Endothelial cell of umbilical vein (primary cell): ENCODE results near the gene SAP30L. TPM values are rescaled to one million over a fixed set of nuclear protein-coding genes. Genes with fewer than 3 reads are reported as not detected.

ENCODE experiments used
- BruUV-seq: library from RNA; stranded (reverse); fragments of 400-500 nt; replicated peaks from 2 replicates; lab custom pipeline; 2021; lab: Mats Ljungman, UMichigan
- CTCF ChIA-PET: fragments of 300-600, 350-600 bp; sonication (Branson Sonifier 250); formaldehyde crosslinking; loops from one replicate; lab custom pipeline; 2021; ENCODE audit warnings: antibody characterized with exemption, inconsistent platforms; lab: Charles Lee
- POLR2A ChIA-PET: fragments of 300-600, 350-600 bp; sonication (Branson Sonifier 250); formaldehyde crosslinking; loops from one replicate; lab custom pipeline; 2021; ENCODE audit warnings: antibody characterized with exemption, inconsistent platforms; lab: Charles Lee
- DNase-seq: peaks from one replicate; pipeline ENCODE4 v3.0.0-alpha.2; 2011; ENCODE audit warnings: low read depth, low spot score
- FAIRE-seq: peaks from 2 replicates; lab custom pipeline; 2011; peaks lifted over from hg19 to GRCh38; lab: Jason Lieb, UNC
- H2AFZ ChIP-seq: 2 replicates; pipeline ENCODE4 v1.6.0; 2012; ENCODE audit warnings: low read depth, low read length, control low read depth, inconsistent platforms
- H3K27ac ChIP-seq: 2 replicates; pipeline ENCODE4 v1.5.1; 2011; ENCODE audit warnings: low read depth, mild to moderate bottlenecking, control low read depth, low read length, moderate library complexity; ENCODE audit not compliant: insufficient read depth
- H3K27me3 ChIP-seq, 2 experiments: 2 replicates each; pipeline versions ENCODE4 v1.6.0 to v1.6.1; 2011; ENCODE audit warnings: low read length in 2 of 2, mixed read lengths in 1 of 2; ENCODE audit not compliant: control insufficient read depth in 2 of 2, insufficient read depth in 2 of 2
- H3K36me3 ChIP-seq, 2 experiments: 2 replicates in 1 of 2; 3 replicates in 1 of 2; pipeline ENCODE4 v1.5.1; 2011; ENCODE audit warnings: low read length in 2 of 2, mild to moderate bottlenecking in 1 of 2, moderate library complexity in 1 of 2; ENCODE audit not compliant: control insufficient read depth in 2 of 2, insufficient read depth in 2 of 2; ENCODE audit errors: extremely low read depth in 1 of 2
- H3K4me1 ChIP-seq: 3 replicates; pipeline ENCODE4 v1.5.1; 2011; ENCODE audit warnings: mild to moderate bottlenecking, low read length; ENCODE audit not compliant: control insufficient read depth, insufficient read depth; ENCODE audit errors: extremely low read depth
- H3K4me2 ChIP-seq: 2 replicates; pipeline ENCODE4 v1.6.1; 2011; ENCODE audit warnings: low read length, control low read depth, mixed read lengths; ENCODE audit not compliant: insufficient read depth
- H3K4me3 ChIP-seq, 3 experiments: fragments of 200-600 bp in 1 of 3; sonication (generic), shearing (Covaris generic) in 1 of 3; replicated peaks in 1 of 3; 2 replicates each; pipeline ENCODE4 v1.5.1; 2011 to 2016; ENCODE audit warnings: control low read depth in 3 of 3, low read length in 3 of 3, mild to moderate bottlenecking in 2 of 3, inconsistent platforms in 1 of 3, low read depth in 1 of 3, moderate library complexity in 1 of 3; ENCODE audit not compliant: insufficient read depth in 1 of 3
- H3K79me2 ChIP-seq: 2 replicates; pipeline ENCODE4 v1.6.0; 2012; ENCODE audit warnings: low read length, inconsistent platforms; ENCODE audit not compliant: control insufficient read depth, insufficient read depth
- H3K9ac ChIP-seq: replicated peaks from 2 replicates; pipeline ENCODE3; 2011; ENCODE audit warnings: low read length, control low read depth; ENCODE audit not compliant: insufficient read depth; ENCODE audit errors: extremely low read depth
- H3K9me1 ChIP-seq: replicated peaks from 3 replicates; pipeline ENCODE4 v1.6.0; 2011; ENCODE audit warnings: mild to moderate bottlenecking, low read length; ENCODE audit not compliant: control insufficient read depth, insufficient read depth; ENCODE audit errors: extremely low read depth
- H3K9me3 ChIP-seq: replicated peaks from 2 replicates; pipeline ENCODE4 v1.5.1; 2012; ENCODE audit warnings: low read length, inconsistent platforms; ENCODE audit not compliant: control insufficient read depth, insufficient read depth
- H4K20me1 ChIP-seq: replicated peaks from 2 replicates; pipeline ENCODE3; 2011; ENCODE audit warnings: mild to moderate bottlenecking, low read length; ENCODE audit not compliant: control insufficient read depth, insufficient read depth; ENCODE audit errors: extremely low read depth
- CTCF ChIP-seq, 2 donors: IDR thresholded peaks; 1 replicate in 1 of 2; 2 replicates in 1 of 2; pipeline ENCODE4 v1.5.1; 2011; ENCODE audit warnings: low read length in 2 of 2, mild to moderate bottlenecking in 2 of 2, moderate library complexity in 2 of 2, control low read depth in 1 of 2, inconsistent platforms in 1 of 2, low read depth in 1 of 2; ENCODE audit not compliant: insufficient read depth in 1 of 2; ENCODE audit errors: extremely low read depth in 1 of 2
- EZH2 ChIP-seq: IDR thresholded peaks from 2 replicates; pipeline ENCODE4 v1.6.1; 2012; ENCODE audit warnings: borderline replicate concordance, low read depth, mild to moderate bottlenecking, moderate library complexity, low read length, inconsistent platforms; ENCODE audit not compliant: severe bottlenecking
- FOS ChIP-seq: IDR thresholded peaks from 2 replicates; pipeline ENCODE4 v1.6.1; 2011; ENCODE audit warnings: mild to moderate bottlenecking, low read length, moderate library complexity, borderline replicate concordance; ENCODE audit not compliant: insufficient read depth
- GATA2 ChIP-seq: IDR thresholded peaks from 2 replicates; pipeline ENCODE4 v1.7.0; 2011; ENCODE audit warnings: low read depth, mild to moderate bottlenecking, moderate library complexity, mixed read lengths, low read length; ENCODE audit not compliant: insufficient read length, insufficient read depth
- JUN ChIP-seq: IDR thresholded peaks from 2 replicates; pipeline ENCODE4 v1.6.1; 2011; ENCODE audit warnings: borderline replicate concordance, low read depth; ENCODE audit not compliant: insufficient read length, insufficient read depth
- MAX ChIP-seq: IDR thresholded peaks from 2 replicates; pipeline ENCODE4 v1.6.1; 2011; ENCODE audit not compliant: insufficient read depth, insufficient read length
- MYC ChIP-seq: IDR thresholded peaks from one replicate; pipeline ENCODE4 v1.6.1; 2011; ENCODE audit warnings: mild to moderate bottlenecking, low read depth, low read length
- POLR2A ChIP-seq: IDR thresholded peaks from 2 replicates; pipeline ENCODE4 v1.6.1; 2012; ENCODE audit warnings: low read depth, mild to moderate bottlenecking, control low read depth, low read length
- POLR2AphosphoS5 ChIP-seq: IDR thresholded peaks from 2 replicates; pipeline ENCODE4 v1.6.1; 2012; ENCODE audit warnings: low read depth, mild to moderate bottlenecking, control low read depth, low read length, moderate library complexity; ENCODE audit not compliant: insufficient read depth
- dilution Hi-C: fragments of 300-500 bp; cut with MboI; formaldehyde crosslinking; loops from one replicate; pipeline ENCODE4 v1.15.0; 2019; ENCODE audit warnings: low sequenced_read_pairs; ENCODE audit not compliant: extremely low pct_ligation_motif_present
- intact Hi-C: fragments of 100-400 bp; cut with micrococcal nuclease; formaldehyde crosslinking; loops from one replicate; pipeline ENCODE4 v1.10.0; 2022
- polyA plus RNA-seq, 4 experiments: library from polyadenylated mRNA; depleted of rRNA in 3 of 4; stranded (reverse) in 3 of 4; unstranded in 1 of 4; fragments of >200 nt; gene quantifications; 2 replicates each; pipeline versions ENCODE4 v1.2.1 to v1.2.3, GENCODE V29; 2011 to 2012; ENCODE audit warnings: missing spikeins in 1 of 4
- total RNA-seq: library from RNA; stranded (reverse); gene quantifications from 2 replicates; pipeline ENCODE4 v1.2.3, GENCODE V29; 2021

The SAP30L gene
- total and polyA plus RNA-seq, 2 donors (not counting 3 experiments of a cell fraction or from before 2014, with no cell fraction given), result 18.1 to 37.8 TPM

DNA sequence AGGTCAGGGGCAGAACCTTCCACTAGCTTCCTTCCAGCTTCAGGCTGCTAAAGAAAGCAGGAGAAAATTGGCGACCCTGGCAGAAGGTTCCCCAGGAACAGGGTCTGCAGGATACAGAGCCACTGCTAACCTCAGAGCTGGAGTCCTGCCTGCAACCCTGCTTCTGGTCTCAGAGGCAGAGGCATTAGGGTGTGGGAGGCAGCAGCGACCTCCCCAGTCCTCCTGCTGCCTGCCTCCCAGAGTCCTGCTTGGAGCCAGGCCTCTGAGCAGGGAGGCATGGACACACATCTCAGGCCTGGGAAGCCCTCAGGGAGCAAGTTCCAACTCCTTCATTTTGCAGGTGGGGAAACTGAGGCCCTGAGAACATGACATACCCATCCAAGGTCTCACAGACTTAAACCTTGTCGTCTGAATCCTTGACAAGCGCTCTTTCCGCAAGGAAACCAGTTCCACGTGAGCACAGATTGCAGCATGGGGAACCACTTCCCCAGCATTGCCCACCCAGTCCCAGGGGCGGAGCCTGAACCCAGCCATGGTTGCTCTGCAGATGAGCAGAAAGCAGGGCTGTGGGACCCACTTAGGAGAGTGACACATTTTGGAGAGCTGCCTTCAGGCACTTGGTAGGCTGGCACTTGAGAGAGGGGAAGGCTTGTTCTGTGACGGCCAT, 60.4 kb downstream of the SAP30L start:
- no peak overlapping the region for H3K4me2 ChIP-seq
- dilution Hi-C loops (no loop called here), intact Hi-C loops (no loop called here)
- H3K27ac ChIP-seq, result no peak overlapping the region
- no peak overlapping the region for H2AFZ ChIP-seq
- no TSS peak for BruUV-seq
- H3K9ac ChIP-seq, result no peak overlapping the region
- TF ChIP-seq CTCF (IDR thresholded peaks at IDR 0.05; ENCODE audit: extremely low read depth in 1 of 2, insufficient read depth in 1 of 2, low read depth in 1 of 2, low read length in 2 of 2) (no peak), GATA2 (no peak), JUN (no peak), POLR2A (no peak), MYC (no peak), POLR2AphosphoS5 (no peak), FOS (no peak), EZH2 (no peak), MAX (no peak)
- H3K4me3 ChIP-seq, result no peak overlapping the region
- POLR2A ChIA-PET, result no interaction called here
- no peaks in the 10 kb centered on the region for H4K20me1 ChIP-seq
- H3K36me3 ChIP-seq, result no peaks in the 10 kb centered on the region
- CTCF ChIA-PET, result interaction anchor here (2.6 to 8.9 kb wide), 2 partner anchors 15 to 16 kb away, joined by 10 to 48 read pairs; no protein-coding TSS in a partner anchor
- no peaks in the 10 kb centered on the region for H3K79me2 ChIP-seq
- H3K9me1 ChIP-seq, result no peaks in the 10 kb centered on the region
- no peaks in the 10 kb centered on the region for H3K4me1 ChIP-seq
- peaks cover 0 to 9% of the 10 kb centered on the region in 2 experiments for H3K27me3 ChIP-seq
- no peak for DNase-seq
- H3K9me3 ChIP-seq, result no peaks in the 10 kb centered on the region
- no peak for FAIRE-seq
